Left kidney (tissue), 8 donors: Measurements from ENCODE around the gene LSM14B. TPM values are rescaled to one million over a fixed set of nuclear protein-coding genes. Genes with fewer than 3 reads are reported as not detected.
"Not testable (repeated sequence)": the region's sequence is repeated elsewhere in the genome, so short reads cannot be mapped to it uniquely, and the experiment has no call there.

ENCODE experiments used
- DNase-seq: peaks from one replicate; pipeline ENCODE4 v3.0.0-alpha.2; 2013
- long read RNA-seq, 8 donors: transcript quantifications; one replicate each; lab custom pipeline, GENCODE V29; 2026
- polyA plus RNA-seq: library from polyadenylated mRNA; unstranded; fragments of 120-200 nt; gene quantifications from one replicate; pipeline ENCODE4 v1.2.1, GENCODE V29; 2013; ENCODE audit not compliant: insufficient read length

LSM14B gene
- 57.3 TPM for polyA plus RNA-seq
- long read RNA-seq, donor 1, partial matches to known transcripts, result 6 of 17 reads
- long read RNA-seq, donor 1, other reads (novel, unspliced or antisense), result 6 of 17 reads
- long read RNA-seq, donor 2, partial matches to known transcripts, result 0 of 8 reads
- long read RNA-seq, donor 2, other reads (novel, unspliced or antisense), result 5 of 8 reads
- long read RNA-seq, donor 3, partial matches to known transcripts, result 0 of 1 reads
- long read RNA-seq, donor 3, other reads (novel, unspliced or antisense), result 0 of 1 reads
- long read RNA-seq, donor 4, result 0 reads
- long read RNA-seq, donor 5, transcript LSM14B-201 (9 exons, 2,548 nt), result major isoform, 5 of 10 reads
- long read RNA-seq, donor 5, partial matches to known transcripts, result 5 of 10 reads
- long read RNA-seq, donor 5, other reads (novel, unspliced or antisense), result 0 of 10 reads
- long read RNA-seq, donor 6, partial matches to known transcripts, result 0 of 6 reads
- long read RNA-seq, donor 6, other reads (novel, unspliced or antisense), result 0 of 6 reads
- long read RNA-seq, donor 7, transcript LSM14B-201 (9 exons, 2,548 nt), result major isoform, 6 of 6 reads
- long read RNA-seq, donor 7, partial matches to known transcripts, result 0 of 6 reads
- long read RNA-seq, donor 7, other reads (novel, unspliced or antisense), result 0 of 6 reads
- long read RNA-seq, donor 8, partial matches to known transcripts, result 0 of 1 reads
- long read RNA-seq, donor 8, other reads (novel, unspliced or antisense), result 0 of 1 reads

DNA sequence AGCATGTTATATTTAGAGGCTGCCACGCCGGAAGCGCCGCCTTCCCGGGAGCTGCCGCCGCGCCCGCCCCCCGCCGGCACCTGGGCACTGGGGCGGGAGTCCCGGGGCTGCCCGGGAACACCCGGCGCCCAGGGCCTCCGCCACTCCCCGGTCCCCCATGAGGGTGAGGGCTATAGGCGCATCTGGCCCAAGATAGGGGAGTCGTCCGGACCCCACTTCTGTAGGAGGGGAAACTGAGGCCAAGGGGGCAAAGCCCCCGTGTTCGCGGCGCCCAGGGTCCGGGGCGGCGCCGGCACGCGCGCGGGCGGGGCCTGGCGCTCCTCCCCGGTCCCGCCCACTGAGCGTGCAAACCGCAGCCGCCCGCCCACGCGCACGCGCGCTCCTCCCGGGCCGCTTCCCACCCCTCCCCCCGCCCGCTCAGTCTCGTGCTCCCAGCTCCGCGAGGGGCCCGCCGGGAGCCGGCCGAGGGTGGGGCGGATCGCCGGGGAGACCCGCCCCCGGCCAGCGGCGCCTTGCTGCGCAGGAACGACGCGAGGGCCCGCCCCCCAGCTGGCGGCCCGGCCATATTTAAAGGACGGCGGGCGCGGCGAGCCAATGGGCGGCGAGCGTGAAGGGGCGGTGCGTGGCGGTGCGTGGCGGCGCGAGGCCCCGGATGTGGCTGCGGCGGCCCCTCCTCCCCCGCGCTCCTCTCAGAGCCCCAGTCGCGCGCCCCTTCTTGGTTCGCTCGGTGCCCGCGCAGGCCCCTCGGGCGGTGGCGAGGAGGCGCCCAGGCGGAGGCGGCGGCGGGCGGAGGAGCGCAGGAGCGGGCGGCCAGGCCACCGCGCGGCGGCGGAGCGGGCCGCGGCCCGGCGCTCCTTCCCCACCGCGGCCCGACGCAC, at the start of gene LSM14B:
Gene LSM14B (plus strand): TSS at position 700 of the 878 bp plus-strand sequence. CDS start 192 bp downstream, outside the sequence.
- peak; percentile 97 for DNase-seq

DNA sequence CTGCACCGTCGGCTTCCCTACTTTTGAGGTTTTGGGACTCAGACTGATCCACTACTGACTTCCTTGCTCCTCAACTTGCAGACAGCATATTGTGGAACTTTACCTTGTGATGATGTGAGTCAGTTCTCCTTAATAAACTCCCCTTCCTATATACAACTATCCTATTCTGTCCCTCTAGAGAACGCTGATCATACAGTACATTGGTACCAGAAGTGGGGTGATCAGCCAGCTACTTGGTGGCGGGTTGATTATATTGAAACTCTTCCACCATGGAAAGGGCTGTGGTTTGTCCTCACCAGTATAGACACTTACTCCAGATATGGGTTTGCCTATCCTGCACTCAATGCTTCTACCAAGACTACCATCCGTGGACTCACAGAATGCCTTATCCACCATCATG, 49.0 kb upstream of the LSM14B start:
- DNase-seq, result no peak

DNA sequence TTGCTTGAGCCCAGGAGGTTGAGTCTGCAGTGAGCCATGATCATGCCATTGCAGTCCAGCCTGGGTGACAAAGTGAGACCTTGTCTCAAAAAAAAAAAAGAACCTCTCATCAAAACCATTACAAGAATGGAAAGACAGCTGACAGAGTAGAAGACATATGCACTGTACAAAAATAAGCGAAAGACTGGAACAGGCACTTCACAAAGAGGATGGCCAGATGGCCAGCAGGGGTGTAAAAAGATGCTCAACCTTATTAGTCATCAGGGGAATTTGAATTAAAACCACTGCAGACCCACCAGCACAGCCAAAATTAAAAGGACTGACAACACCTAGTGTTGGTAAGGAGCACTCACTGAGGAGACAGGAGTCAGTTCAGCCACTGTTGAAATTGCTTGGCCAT, 43.1 kb upstream of the LSM14B start:
- no peak for DNase-seq

DNA sequence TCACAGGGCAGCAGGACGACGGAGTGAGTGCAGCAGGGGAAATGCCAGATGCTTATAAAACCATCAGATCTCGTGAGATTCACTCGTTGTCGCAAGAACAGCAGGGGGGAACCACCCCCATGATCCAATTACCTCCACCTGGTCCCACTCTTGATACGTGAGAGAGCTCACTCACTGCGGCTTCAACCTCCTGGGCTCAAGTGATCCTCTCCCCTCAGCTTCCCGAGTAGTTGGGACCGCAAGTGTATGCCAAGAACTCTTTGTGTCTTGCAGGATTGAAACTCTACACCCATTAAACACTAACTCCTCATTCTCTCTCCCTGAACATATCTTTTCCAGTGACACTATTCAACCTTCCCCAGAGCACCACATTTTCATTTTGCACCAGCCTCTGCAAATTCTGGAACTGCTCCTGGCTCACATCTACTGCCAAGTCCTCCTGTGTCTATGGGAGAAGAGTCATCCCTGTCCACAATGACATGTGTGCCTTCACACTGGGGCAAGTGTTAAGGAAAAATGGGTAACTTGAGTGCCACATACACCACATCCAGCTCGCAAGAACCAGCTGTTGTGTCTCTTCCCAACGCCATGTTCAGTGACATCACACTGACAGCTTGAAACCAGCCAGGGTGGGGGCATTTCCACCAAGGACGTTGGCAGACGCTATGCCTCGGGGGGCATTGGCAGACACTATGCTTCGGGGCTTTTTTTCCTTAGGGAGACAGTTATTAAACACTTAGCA, 41.9 kb upstream of the LSM14B start:
- DNase-seq, result no peak

DNA sequence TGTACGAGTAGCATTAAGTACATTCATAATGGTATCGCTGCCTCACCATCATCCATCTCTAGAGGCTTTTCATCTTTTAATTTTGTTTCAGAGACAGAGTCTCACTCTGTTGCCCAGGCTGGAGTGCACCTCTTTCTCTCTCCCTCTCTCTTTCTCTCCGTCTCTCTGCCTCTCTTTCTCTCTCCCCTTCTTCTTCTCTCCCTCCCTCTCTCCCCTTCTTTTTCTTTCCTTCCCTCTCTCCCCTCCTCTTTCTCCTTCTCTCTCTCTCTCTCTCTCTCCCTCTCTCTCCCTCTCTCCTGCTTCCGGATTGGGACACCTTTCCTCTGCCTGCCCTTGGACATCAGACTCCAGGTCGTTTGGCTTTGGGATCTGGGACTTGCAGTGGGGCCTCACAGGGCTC, 39.0 kb upstream of the LSM14B start:
- DNase-seq, result no peak

- DNase-seq, result not testable (repeated sequence)
Measured at GRCh38 chr20:62084224-62084623, 38.1 kb upstream of the LSM14B start.

- DNase-seq, result no peak
Measured at GRCh38 chr20:62085206-62085605, 37.1 kb upstream of the LSM14B start.

- no peak for DNase-seq
Measured at GRCh38 chr20:62087227-62087626, 35.0 kb upstream of the LSM14B start.

- DNase-seq, result no peak
Measured at GRCh38 chr20:62087632-62088031, 34.6 kb upstream of the LSM14B start.

GRCh38 chr20:62088258-62089127, 33.8 kb upstream of the LSM14B start:
- DNase-seq, result no peak

GRCh38 chr20:62089393-62089792, 32.9 kb upstream of the LSM14B start:
- DNase-seq, result no peak

GRCh38 chr20:62096421-62097380, 25.6 kb upstream of the LSM14B start:
- DNase-seq, result no peak

- DNase-seq, result no peak
Measured at GRCh38 chr20:62097881-62098407, 24.3 kb upstream of the LSM14B start.

GRCh38 chr20:62101078-62101477, 21.2 kb upstream of the LSM14B start:
- DNase-seq, result no peak

DNA sequence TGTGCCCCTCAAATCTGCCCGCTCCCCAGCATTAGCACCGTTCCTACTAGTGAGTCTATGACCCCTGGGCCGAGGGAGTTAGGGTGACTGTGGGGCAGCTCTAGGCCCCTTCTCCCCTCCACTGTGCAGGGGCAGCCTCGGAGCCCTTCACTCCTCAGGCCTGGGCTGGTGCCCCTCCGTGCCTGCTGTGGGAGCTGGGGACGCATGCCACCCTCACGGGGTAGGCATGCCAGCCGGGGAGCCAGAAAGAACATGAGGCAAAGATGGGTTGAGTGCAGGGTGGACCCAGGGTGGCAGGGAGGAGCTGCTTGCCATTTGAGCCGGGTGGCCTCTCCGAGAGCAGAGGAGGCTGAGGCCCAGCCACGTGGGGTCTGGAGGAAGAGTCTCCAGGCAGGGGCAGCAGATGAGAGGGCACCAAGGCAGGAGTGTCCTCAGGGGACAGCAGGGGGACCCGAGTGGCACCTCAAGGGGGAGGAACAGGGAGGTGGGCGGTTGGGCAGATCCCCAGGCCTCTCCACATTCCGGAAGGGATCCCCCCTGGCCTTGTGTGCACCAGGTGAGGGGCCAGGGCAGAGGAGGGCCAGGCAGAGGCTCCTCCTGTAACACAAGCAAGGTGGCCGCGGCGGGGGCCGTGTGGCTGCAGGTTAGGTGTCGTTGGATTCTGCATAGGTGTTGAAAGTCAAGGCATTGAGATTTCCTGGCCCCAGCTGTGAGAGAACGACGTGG, 18.6 kb upstream of the LSM14B start:
- DNase-seq, result no peak

GRCh38 chr20:62104234-62104789, 18.0 kb upstream of the LSM14B start:
- DNase-seq, result no peak

- no peak for DNase-seq
Measured at GRCh38 chr20:62104791-62105345, 17.4 kb upstream of the LSM14B start.

DNA sequence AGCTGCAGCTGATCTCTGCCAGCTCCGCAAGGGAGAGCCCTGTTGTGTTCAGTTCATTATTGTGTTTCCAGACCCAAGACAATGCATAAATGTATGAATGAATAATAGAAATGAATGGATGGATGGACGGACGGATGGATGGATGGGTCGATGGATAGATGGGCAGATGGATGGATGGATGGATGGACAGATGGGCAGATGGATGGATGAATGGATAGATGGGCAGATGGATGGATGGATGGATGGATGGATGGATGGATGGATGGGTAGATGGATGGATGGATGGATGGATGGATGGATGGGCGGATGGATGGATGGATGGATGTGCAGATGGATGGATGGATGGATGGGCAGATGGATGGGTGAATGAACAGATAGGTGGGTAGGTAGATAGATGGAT, 16.7 kb upstream of the LSM14B start:
- DNase-seq, result no peak
